GM21825 (cell line): ENCODE data around the gene AFF2.
"Not testable (repeated sequence)": the region's sequence is repeated elsewhere in the genome, so short reads cannot be mapped to it uniquely, and the experiment has no call there.

Experiments
- ATAC-seq: cut with Tn5 transposase; IDR thresholded peaks from one replicate; pipeline ENCODE4 v1.9.1; 2021; ENCODE audit warnings: mild to moderate bottlenecking, moderate library complexity; ENCODE audit not compliant: unreplicated experiment

AFF2 gene

DNA sequence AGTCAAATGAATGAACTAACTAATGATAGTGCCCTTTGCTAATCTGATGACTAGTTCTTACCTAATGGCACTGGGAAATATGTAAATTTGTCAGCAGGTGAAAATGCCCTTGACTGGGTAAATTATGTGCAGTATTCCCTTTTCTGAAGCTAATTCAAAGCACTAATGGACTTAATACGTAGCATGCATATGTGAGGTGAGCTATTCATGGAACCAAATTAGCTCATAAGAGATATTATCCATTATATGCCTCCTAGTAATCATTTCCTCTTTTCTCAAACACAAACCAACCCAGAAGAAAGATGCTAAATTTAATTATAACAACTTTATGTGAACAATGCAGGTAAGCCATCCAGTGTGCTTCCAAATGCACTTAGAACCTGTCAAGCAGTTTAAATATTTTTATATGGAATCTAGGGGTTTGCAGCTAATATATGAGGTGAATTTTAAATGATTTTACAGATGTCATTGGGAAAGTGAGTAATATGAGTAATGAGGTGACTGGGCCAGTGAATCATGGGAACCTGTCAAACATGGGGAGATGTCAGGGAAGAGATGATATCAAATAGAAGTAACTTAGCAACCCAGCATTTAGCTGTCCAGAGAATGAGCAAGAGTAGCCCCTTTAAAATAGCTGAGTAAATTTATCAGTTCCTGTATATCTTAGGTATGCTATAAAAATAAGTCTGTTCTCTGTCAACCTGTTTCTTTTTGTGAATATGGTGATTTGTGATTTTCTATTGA lies 315.0 kb downstream of the AFF2 start:
- no peak for ATAC-seq

DNA sequence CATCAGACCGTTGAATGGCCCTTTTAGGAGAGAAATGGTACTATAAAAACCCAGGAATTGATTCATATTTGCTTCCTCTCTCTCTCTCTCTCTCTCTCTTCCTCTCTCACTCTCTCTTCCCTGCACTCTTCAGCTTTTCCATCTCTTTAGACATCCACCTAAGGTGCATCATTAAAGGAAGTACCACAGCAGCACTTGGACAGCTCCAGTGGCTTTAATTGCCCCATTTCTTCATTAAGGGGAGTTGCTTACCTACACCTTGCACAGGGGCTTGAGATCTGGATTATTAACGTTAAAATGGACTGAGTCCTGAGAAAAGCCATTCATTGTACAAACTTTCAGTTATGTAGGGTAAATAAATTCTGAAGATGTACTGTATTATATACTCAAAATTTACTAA lies 323.6 kb downstream of the AFF2 start:
- ATAC-seq = no peak

DNA sequence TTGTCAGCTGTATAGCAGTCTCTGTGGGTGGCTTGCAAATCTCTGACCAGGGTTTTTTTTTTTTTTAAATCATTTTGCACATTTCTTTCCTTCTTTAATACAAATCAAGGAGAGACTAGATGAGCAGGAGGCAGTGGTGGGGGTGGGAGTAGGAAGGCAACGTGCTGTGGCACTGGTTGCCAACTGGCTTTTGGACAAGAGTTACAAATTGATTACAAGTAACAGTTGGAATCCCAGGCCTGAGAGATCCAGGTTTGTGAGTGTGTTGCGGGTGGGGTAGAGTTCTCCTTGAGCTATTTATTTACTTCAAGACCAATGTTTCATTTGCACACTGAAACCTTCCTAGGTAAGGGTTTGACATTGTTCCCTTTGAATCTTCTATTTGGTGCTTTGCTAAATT lies 325.3 kb downstream of the AFF2 start:
- ATAC-seq = no peak

DNA sequence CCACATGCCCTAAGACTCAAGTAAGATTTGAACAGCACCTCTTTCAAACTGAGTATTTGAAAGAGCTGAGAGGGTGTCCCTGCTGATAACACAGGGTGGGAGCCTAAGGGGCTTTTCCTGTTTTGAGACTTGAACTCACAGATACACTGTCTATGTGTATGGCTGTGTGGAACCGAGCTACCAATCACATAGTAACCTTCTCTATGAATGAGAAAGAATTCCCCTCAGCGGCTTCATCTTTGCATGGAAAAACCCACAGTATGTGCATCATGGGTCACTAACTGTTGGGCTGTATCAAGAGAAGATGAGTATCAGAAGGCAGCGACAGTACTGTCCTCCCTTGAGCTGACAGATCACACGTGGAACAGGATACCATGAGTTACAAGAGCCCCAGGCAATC lies 336.3 kb downstream of the AFF2 start:
- no peak for ATAC-seq

DNA sequence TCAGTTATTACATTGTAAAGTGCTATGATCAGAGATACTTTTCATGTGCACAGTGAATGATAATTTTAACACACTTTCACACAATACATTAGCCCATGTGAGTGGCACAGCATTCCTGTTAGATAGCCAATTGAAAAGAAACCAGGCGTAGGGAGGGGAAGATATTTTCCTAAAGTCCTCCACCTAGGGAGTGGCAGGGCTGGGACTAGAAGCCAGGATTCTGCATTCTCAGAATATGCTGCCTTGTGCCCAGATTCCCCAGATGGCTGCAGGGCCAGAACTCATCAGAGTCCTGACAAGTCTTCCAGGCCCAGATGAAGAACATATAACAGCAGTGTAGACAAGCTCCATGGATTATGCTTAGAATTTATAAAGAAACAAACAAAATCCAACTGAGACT lies 350.2 kb downstream of the AFF2 start:
- no peak for ATAC-seq

DNA sequence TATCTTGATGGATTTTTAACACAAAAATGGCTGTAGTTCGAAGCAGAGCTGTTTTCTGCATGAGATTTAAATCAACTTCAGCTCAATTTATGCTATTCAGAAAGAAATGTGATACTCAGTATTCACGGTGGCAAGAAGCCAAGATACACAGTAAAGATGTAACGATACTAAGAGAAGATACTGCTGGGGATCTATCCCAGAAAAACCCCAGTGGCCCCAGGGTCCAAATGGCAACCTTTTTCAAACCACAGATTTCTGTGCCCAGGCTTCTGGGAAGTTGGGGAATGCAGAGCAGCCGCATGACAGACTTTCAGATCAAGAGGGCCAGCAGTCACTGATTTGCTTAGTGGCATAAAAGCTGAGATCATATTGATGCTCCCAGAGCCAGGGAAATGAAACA lies 353.9 kb downstream of the AFF2 start:
- ATAC-seq = no peak

DNA sequence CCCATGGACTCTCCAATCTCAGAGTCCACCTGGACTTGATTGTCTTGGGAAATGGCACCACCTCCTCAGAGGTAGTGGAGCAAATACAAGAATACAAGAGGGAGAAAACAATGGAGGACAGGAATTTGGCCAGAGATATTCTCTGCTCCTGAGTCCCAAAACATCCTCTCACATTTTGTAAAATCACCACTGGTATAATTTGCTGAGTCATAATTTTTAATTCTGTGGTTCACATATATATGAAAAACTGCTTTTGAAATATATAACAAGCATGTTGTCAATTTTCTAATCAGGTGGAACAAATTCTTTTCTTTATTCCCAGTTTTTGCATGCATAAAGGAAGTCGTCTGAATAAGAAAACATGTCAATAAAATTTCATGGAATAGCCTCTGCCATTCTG lies 356.1 kb downstream of the AFF2 start:
- no peak for ATAC-seq

DNA sequence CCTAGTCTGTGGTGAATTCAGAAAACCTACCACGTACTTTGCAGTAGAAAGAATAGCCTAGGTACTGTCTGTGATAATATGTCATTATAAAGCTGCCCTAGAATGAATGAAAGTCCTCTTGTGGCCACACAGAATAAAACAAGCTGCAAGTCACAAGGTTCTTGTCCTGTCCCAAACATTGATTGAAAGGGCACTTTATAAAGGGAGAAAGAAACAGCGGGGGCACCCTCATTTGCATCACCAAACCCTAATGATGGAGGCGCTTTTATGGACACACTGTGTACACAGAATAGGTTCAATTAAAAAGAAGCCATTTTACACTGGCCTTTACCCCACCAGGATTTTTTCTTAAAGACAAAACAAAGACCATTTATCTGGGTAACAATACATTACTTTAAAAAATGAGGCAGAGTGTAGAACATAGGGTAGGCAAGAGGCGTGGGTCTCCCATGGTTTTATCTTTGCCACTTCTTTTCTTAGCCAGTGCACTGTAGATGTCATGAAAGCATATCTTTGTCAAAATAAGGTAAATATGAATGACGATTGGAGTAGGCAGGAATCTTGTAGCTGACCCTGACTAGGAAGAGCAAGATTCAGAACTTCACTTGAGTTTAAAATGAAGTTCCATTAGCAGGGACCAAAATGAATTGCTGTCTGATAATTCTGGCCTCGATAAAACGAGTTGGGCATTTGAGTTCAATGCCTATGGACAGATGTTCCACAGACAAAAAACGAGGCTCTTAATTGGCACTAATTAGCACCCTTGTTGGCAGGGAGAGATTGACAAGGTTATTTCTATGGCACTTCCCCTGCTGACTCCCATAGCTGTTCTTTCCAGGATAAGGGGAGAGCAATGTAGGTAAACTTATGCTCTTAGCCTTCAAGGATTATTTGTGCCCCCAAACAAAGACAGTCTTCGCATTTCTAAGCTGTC lies 365.1 kb downstream of the AFF2 start:
- ATAC-seq = no peak

DNA sequence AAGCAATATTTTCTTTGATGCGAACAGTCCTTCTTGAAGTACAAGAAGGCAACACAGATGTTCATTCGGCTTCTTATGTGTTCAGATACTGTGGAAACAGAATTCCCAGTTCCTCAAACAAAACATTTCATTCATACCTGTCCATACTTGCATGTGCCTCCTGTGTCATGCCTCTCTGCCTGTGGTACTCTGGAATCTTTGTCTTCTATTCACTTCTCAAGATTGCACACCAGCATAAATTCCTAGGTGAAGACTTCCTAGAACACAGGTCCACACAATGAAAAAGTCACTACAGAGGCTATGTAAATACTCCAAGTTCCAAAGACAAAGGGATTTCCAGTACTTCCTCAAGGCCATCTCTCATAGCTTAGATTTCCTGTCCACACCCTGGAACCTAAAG lies 367.2 kb downstream of the AFF2 start:
- ATAC-seq = no peak

DNA sequence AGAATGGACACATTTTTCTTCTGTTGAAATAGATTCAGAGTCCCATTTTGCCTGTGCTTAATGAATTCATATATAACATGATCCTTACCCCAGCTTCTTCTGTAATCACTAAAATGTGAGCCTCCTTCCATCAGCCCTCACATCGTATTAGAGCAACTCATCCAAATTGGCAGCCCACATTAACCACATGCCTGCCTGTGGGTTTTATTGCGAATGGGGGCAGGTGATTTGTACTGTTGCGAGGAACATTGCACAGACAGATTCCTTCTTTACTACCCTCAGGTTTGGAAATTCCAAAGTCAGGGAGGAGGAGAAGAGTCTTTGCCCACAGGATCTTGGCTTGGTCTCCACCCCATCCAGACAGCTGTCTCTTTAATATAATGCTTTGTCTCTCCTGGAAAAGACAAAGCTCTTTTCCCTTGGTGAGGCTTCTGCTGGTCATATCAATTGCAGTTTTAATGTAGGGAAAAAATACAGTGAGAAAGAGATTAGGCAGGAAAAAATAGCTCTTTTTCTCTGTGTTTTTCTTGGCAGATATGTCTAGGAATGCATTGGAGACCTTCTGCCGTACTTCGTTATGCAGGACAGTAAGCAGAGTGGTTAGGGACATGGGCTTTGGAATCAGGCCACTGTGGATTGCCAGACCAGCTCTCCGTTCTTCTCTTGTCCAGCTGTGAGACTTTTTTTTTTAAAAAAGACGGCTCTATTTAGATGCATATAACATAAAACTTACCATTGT lies 371.2 kb downstream of the AFF2 start:
- ATAC-seq = no peak

DNA sequence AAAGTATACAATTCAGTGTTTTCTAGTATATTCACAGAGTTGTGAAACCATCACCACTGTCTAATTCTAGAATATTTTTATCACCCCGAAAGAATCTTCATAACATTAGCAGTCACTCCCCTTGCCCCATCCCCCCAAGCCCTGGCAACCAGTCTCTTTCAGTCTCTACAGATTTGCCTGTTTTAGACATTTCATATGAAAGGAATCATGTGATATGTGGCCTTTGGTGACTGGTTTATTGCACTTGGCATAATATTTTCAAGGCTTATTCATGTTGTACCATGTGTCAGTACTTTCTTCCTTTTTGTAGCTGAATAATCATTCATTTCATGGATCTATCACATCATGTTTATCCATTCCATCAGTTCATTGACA lies 371.7 kb downstream of the AFF2 start:
- no peak for ATAC-seq

DNA sequence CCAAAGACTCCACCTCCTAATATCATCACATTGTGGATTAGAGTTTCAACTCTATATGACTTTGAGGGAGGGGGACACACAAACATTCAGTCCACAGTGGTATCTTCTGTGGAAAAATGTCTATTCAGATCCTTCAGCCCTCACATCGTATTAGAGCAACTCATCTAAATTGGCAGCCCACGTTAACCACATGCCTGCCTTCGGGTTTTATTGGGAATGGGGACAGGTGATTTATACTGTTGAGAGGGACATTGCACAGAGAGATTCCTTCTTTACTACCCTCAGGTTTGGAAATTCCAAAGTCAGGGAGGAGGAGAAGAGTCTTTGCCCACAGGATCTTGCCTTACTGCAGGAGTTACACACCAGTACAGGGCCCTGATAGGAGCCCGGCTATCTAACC lies 372.5 kb downstream of the AFF2 start:
- no peak for ATAC-seq

DNA sequence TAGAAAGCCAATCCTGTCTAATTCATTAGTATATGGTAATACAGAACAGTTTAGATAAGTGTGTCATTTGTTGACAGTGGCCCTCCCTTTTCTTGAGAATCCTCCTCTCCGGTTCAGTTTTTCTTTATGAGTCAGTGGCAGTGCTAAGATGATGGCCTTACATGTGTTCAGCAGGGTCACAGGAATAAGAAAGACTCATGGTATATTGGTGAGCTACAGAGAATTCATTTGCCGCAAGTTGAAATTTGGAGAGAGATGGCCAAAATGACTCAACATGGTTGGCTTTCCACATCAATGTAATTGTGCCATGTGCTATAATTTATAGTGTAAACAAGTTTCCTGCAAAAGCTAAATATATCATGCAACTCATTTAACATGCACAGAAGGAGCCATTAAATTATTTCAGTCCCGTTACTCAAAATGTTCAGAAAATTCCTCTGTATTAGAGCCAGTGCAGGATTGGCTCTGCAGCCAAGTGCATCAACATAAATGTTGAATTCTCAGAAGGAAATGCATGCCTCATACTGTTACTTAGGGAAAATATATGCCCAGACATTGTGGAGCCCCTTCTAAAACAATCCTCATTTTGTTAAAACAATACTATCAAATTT lies 374.3 kb downstream of the AFF2 start:
- no peak for ATAC-seq

DNA sequence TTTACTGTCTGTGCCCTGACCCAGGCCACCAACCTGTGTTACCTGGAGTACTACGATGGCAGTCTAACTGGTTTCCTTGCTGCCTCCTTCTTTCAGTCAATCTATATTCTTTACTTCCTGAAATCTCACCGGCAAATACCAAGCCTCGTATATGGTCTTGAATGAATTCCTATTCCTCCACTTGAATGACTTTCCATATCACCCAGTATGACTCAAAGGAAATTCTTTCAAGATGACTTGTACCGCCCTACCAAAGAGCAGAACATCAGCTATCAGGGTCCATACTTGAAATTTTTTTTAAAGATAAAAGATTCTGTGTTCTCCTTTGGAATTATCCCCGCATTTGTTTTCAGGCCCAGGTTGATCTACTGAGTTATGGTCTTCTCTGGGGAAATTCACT lies 378.0 kb downstream of the AFF2 start:
- no peak for ATAC-seq

DNA sequence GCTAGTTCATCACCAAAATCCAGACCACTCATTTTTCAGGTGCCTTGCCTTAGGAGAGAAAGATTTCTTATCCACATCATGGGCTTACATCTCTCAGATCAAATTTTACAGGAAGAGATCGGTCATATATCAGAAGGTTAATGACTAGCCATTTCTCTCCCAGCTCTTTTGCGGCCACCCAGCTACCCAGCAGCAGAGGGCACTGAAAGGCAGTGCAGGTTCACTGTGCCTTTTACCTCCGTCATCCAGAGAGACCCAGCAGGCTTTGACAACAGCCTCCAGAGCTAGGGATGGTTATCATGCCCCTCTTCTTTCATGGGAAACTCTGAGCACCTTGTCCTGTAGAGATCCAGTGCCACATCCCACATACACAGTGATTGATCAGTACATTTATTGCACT lies 384.8 kb downstream of the AFF2 start:
- ATAC-seq = no peak

DNA sequence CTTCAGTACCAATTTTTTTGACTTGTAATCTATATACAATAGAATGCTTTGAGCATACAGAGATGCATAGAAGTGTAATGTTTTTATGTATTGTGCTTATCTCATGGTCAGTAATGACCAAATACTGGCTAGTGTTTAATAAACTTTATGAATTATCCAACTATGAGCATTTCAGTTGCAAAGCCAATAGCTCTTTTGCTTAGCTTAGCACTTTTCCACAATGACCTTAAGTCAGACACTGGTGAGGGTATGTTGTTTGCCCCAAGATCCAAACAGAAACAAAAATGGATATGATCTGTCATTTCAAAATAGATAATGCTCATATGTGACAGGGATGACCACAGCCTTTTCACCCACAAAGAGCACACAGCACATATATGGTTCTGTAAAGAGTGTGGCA lies 393.0 kb downstream of the AFF2 start:
- no peak for ATAC-seq

DNA sequence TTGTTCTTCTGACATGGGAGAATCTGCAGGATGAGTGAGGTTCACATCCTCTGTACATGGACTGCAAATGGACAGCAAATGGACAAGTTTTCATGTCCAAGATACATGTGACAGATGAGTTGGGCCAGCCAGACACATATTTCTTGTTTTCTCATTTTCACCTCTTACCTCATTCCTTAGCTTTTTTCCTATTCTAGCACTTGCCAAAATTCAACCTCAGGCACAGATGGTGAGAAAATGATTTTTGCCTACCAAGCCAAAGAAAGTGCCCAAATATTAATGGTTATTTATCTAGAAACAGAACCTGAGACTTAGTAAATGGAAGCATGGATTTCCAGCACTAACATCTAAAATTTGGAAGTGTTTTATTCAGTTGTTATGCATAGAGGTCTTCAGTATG lies 402.2 kb downstream of the AFF2 start:
- ATAC-seq = no peak

DNA sequence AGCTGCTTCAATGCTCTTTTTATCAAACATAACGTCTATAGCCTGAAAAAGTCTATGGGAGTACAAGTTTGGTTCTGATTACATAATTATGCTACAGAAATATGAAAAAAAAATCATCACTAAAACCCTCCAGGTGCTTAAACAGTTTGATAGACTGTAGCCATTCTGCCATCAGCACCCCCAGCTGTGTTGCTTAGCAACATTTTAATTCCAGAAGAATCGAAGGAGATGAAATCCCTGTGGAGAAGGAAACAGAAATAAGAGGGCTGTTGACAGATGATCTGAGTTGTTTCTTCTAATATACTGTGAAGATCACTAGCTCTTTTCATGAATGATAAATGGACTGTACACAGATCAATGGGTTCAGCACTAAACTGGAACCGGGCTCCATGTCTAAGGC lies 402.8 kb downstream of the AFF2 start:
- ATAC-seq = no peak

DNA sequence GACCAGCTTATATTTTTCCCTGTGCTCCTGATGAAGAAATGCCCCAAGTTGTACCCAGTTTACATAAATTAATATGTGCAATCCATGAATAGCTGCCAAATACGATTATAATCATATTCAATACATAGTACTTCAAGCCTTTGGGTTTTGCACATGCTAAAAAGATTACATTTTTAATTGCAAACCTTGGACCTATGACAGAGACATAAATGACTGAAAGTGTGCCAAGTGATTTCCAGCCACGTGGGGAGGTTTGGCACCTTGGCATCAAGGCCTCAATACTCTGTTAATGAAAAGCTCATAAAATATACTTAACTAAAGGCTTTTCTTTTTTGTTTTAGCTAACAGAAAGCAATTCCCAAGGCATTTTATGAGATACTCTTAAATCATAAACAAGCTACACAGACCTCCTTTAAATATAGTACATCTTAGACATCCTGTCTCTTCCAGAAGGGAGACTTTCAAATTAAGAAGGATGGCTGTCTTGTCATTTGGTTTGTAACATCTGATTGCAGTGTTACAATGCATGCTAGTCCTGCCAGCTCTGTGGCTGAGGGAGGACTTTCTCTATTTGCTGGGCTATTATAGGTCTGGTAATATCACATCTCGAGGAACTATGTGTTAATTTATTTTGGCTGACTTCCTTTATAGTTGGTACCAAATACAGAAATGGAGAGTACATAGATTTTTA lies 404.1 kb downstream of the AFF2 start:
- no peak for ATAC-seq

DNA sequence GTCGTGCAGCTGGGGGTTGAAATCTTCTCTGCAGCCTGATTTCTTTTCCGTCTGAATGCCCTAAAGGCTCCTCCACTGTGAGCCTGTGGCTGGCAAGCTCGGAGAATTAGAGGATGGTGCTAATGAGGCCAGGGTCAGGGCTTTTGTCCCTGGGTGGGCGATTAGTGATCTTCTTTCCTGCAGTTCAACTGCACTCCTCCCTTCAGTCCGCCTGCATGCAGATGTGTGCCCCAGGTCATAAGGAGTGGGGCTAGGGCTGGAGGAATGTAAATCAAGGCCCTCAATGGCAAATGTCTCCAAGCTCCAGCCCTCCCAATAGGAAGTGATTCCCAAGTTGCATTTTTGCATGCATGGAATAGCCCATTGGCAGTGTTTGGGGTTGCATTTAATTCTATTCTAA lies 405.0 kb downstream of the AFF2 start:
- no peak for ATAC-seq

DNA sequence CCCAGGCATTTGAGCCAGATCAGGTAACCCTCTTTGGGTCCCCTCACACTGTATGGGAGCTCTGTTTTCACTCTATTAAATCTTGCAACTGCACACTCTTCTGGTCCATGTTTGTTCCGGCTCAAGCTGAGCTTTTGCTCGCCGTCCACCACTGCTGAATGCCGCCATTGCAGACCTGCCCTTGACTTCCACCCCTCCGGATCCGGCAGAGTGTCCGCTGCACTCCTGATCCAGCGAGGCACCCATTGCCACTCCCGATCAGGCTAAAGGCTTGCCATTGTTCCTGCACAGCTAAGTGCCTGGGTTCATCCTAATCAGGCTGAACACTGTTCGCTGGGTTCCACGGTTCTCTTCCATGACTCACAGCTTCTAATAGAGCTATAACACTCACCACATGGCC lies 406.2 kb downstream of the AFF2 start:
- ATAC-seq = not testable (repeated sequence)
